ENCODE measurements around the gene DGKE.

DNA sequence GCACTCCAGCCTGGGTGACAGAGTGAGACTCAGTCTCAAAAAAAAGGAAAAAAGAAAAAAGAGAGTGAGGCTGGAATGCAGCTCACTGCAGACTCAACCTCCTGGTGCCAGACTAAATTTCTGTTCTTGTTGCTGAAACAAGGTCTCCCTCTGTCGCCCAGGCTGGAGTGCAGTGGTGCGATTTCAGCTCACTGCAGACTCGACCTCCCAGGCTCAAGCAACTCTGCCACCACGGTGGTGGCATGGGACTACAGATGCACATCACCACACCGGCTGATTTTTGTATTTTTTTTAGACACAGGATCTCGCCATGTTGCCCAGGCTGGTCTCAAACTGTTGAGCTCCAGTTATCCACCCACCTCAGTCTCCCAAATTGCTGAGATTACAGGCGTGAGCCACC is 45.3 kb downstream of the DGKE start:
- TF ChIP-seq, protein P1, sequence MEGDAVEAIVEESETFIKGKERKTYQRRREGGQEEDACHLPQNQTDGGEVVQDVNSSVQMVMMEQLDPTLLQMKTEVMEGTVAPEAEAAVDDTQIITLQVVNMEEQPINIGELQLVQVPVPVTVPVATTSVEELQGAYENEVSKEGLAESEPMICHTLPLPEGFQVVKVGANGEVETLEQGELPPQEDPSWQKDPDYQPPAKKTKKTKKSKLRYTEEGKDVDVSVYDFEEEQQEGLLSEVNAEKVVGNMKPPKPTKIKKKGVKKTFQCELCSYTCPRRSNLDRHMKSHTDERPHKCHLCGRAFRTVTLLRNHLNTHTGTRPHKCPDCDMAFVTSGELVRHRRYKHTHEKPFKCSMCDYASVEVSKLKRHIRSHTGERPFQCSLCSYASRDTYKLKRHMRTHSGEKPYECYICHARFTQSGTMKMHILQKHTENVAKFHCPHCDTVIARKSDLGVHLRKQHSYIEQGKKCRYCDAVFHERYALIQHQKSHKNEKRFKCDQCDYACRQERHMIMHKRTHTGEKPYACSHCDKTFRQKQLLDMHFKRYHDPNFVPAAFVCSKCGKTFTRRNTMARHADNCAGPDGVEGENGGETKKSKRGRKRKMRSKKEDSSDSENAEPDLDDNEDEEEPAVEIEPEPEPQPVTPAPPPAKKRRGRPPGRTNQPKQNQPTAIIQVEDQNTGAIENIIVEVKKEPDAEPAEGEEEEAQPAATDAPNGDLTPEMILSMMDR (IDR thresholded peaks at IDR 0.05; ENCODE audit: poor library complexity, severe bottlenecking): no peak
- TF ChIP-seq RAD21 (conservative IDR thresholded peaks at IDR 0.05) (no peak), POLR2AphosphoS5 (IDR thresholded peaks at IDR 0.05) (no peak), EZH2 (IDR thresholded peaks at IDR 0.05; ENCODE audit: borderline replicate concordance, insufficient read depth, low read length, poor library complexity, severe bottlenecking) (no peak), SMC3 (conservative IDR thresholded peaks at IDR 0.05; ENCODE audit: poor library complexity) (no peak), EP300 (conservative IDR thresholded peaks at IDR 0.05; ENCODE audit: poor library complexity, severe bottlenecking) (no peak), TAF1 (IDR thresholded peaks at IDR 0.05; ENCODE audit: low read depth) (no peak)
- TF ChIP-seq, protein P2, sequence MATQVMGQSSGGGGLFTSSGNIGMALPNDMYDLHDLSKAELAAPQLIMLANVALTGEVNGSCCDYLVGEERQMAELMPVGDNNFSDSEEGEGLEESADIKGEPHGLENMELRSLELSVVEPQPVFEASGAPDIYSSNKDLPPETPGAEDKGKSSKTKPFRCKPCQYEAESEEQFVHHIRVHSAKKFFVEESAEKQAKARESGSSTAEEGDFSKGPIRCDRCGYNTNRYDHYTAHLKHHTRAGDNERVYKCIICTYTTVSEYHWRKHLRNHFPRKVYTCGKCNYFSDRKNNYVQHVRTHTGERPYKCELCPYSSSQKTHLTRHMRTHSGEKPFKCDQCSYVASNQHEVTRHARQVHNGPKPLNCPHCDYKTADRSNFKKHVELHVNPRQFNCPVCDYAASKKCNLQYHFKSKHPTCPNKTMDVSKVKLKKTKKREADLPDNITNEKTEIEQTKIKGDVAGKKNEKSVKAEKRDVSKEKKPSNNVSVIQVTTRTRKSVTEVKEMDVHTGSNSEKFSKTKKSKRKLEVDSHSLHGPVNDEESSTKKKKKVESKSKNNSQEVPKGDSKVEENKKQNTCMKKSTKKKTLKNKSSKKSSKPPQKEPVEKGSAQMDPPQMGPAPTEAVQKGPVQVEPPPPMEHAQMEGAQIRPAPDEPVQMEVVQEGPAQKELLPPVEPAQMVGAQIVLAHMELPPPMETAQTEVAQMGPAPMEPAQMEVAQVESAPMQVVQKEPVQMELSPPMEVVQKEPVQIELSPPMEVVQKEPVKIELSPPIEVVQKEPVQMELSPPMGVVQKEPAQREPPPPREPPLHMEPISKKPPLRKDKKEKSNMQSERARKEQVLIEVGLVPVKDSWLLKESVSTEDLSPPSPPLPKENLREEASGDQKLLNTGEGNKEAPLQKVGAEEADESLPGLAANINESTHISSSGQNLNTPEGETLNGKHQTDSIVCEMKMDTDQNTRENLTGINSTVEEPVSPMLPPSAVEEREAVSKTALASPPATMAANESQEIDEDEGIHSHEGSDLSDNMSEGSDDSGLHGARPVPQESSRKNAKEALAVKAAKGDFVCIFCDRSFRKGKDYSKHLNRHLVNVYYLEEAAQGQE (IDR thresholded peaks at IDR 0.05; ENCODE audit: borderline replicate concordance): no peak

All from neural cell (in vitro differentiated cells).